Measurements from ENCODE around the gene TBCCD1.

- no peak for TF ChIP-seq POLR2A (IDR thresholded peaks at IDR 0.05; ENCODE audit: low read depth, low read length)
- TF ChIP-seq TAF1 (IDR thresholded peaks at IDR 0.05; ENCODE audit: low read depth, low read length): no peak
- TF ChIP-seq SPI1 (IDR thresholded peaks at IDR 0.05; ENCODE audit: low read depth, low read length): no peak
- no peak for TF ChIP-seq POLR2AphosphoS5 (IDR thresholded peaks at IDR 0.05; ENCODE audit: low read depth, low read length)
Measured at GRCh38 chr3:186523022-186523421, 44.1 kb downstream of the TBCCD1 start.
